Kidney (tissue), 14 donors: Measurements from ENCODE around the gene KRTAP4-6. TPM values are rescaled to one million over a fixed set of nuclear protein-coding genes. Genes with fewer than 3 reads are reported as not detected.
"Not testable (repeated sequence)": the region's sequence is repeated elsewhere in the genome, so short reads cannot be mapped to it uniquely, and the experiment has no call there.

ENCODE experiments used
- DNase-seq, 5 donors: peaks; one replicate each; pipeline ENCODE4 v3.0.0-alpha.2; 2013 to 2020
- FAIRE-seq: peaks from 2 replicates; lab custom pipeline; 2012; peaks lifted over from hg19 to GRCh38; lab: Jason Lieb, UNC
- H3K27ac ChIP-seq, 2 donors: one replicate each; pipeline ENCODE4 v1.7.0; 2013; ENCODE audit warnings: low read depth in 2 of 2, low read length in 2 of 2, inconsistent platforms in 1 of 2
- H3K27me3 ChIP-seq: one replicate; pipeline ENCODE4 v1.7.1; 2013; ENCODE audit warnings: low read length, inconsistent platforms; ENCODE audit not compliant: control insufficient read depth, insufficient read depth
- H3K36me3 ChIP-seq, 3 donors: one replicate each; pipeline versions ENCODE4 v1.7.0 to v1.7.1; 2013; ENCODE audit warnings: low read length in 3 of 3, control low read depth in 1 of 3, inconsistent platforms in 1 of 3; ENCODE audit not compliant: insufficient read depth in 3 of 3, control insufficient read depth in 2 of 3
- H3K4me1 ChIP-seq, 3 donors: one replicate each; pipeline versions ENCODE4 v1.7.0 to v1.7.1; 2013; ENCODE audit warnings: low read length in 3 of 3, inconsistent platforms in 1 of 3, low read depth in 1 of 3; ENCODE audit not compliant: control insufficient read depth in 2 of 3, insufficient read depth in 2 of 3
- H3K4me3 ChIP-seq, 3 donors: one replicate each; pipeline versions ENCODE4 v1.7.0 to v1.8.1; 2013; ENCODE audit warnings: low read length in 3 of 3, control low read depth in 1 of 3, inconsistent platforms in 1 of 3
- H3K9ac ChIP-seq, 3 donors: one replicate each; pipeline versions ENCODE4 v1.7.0 to v1.7.1; 2013; ENCODE audit warnings: low read length in 3 of 3, control low read depth in 1 of 3, inconsistent platforms in 1 of 3
- H3K9me3 ChIP-seq, 3 donors: one replicate each; pipeline versions ENCODE4 v1.7.0 to v1.7.1; 2013; ENCODE audit warnings: low read length in 3 of 3, control low read depth in 1 of 3, inconsistent platforms in 1 of 3; ENCODE audit not compliant: control insufficient read depth in 2 of 3, insufficient read depth in 1 of 3
- CTCF ChIP-seq: IDR thresholded peaks from 3 replicates; pipeline ENCODE4 v1.5.1; 2012; ENCODE audit warnings: mild to moderate bottlenecking, moderate library complexity, borderline replicate concordance; ENCODE audit not compliant: insufficient read depth; ENCODE audit errors: extremely low read depth
- intact Hi-C: fragments of 100-400 bp; cut with DNase I; formaldehyde crosslinking; loops from one replicate; pipeline ENCODE4 v1.11.1; 2022
- polyA plus RNA-seq: library from polyadenylated mRNA; stranded (reverse); fragments of 350-450 nt; fragmentation: Illumina TruSeq; extraction: RNeasy Lipid Tissue Mini Kit (QIAGEN cat#74804); gene quantifications from one replicate; pipeline ENCODE4 v1.2.3, GENCODE V29; 2014; ENCODE audit warnings: low read depth, low replicate concordance; ENCODE audit not compliant: insufficient read depth
- total RNA-seq: library from RNA; stranded (reverse); fragmentation: NEBNext Ultra II Directional; extraction: Animal tissue kit (Norgen Biotek cat#: 25700); gene quantifications from one replicate; pipeline ENCODE4 v1.2.1, GENCODE V29; 2021
- donor health status: control.
- donor health status: control.
- donor health status: control.
- donor health status: control.
- donor health status: control.
- donor health status: DM: yes; HTN: yes; CAD: no.
- donor health status: Normal renal cell carcinoma (clear cell type).

KRTAP4-6 gene
- total and polyA plus RNA-seq, 2 donors from 2014 or later, result not detected

DNA sequence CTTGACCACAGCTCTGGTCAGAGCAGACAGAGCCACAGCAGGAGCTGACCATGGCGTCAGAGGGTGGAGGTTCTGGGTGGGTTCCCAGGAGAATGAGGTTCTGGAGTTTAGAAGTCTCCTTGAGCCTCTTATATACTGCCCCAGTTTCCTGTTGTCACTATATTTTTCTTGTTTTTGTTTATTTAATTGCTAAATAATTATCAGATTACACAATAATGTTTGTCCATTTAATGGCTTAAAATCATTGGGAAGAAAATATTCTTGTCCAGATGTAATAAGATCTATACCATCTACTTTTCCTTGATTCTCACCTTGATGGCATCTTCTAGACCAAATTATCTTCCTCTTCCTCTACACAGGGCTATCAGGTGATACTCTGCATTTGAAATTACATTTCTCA is 27.8 kb upstream of the KRTAP4-6 start, which contains the start of gene KRTAP4-3:
Gene KRTAP4-3, minus strand, starts transcription at position 101 of the 400 bp plus-strand sequence. Its CDS starts 49 bp downstream, at position 52.
- Histone ChIP-seq H3K4me1 (no peaks in the 10 kb centered on the region), H3K9me3 (no peaks in the 10 kb centered on the region), H3K36me3 (no peaks in the 10 kb centered on the region), H3K27me3 (no peaks in the 10 kb centered on the region), H3K27ac (no peak within 1 kb of the TSS), H3K4me3 (no peak within 1 kb of the TSS), H3K9ac (no peak within 1 kb of the TSS)
- DNase-seq (no peak), FAIRE-seq (no peak)
- no peak for TF ChIP-seq CTCF
- intact Hi-C loops, result no loop called here

DNA sequence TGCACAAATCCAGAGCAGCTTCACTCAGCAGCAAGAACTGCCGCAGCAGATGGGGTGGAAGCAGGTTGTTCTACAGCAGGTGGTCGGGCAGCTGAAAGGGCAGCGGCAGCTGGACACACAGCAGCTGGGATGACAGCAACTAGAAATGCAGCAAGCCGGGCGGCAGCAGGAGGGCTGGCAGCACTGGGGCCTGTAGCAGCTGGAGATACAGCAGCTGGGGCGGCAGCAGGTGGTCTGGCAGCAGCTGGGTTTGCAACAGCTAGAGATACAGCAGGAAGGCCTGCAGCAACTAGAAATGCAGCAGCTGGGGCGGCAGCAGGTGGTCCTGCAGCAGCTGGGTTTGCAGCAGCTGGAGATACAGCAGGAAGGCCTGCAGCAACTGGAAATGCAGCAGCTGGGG is 27.2 kb upstream of the KRTAP4-6 start:
- intact Hi-C loops, result no loop called here
- H3K4me1 ChIP-seq, result no peaks in the 10 kb centered on the region
- H3K27ac ChIP-seq, result no peak overlapping the region
- H3K36me3 ChIP-seq, result no peaks in the 10 kb centered on the region
- H3K9ac ChIP-seq, result no peak overlapping the region
- no peak for TF ChIP-seq CTCF
- H3K4me3 ChIP-seq, result no peak overlapping the region
- DNase-seq (peak in 1 of 5 donors; percentile 52), FAIRE-seq (no peak)
- H3K9me3 ChIP-seq, result no peaks in the 10 kb centered on the region
- no peaks in the 10 kb centered on the region for H3K27me3 ChIP-seq

DNA sequence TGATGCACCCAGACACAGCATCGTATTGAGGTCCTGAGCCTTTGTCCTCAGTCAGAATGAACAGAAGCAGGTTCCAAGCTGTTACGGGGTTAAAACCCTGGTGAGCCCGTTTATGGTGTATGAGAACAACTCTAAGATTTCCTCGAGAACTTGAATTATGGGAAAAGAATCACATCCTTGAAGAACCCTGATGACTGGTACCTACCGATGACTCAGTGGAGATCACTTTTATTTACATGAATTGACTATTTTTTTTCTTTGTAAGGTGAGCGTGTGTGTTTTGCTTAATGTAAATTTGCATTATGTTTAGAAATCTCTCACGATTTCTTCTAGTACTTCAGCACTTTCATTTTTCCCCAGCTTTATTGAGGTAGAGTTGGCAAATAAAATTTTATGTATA is 23.5 kb upstream of the KRTAP4-6 start:
- H3K9ac ChIP-seq, result no peak overlapping the region
- DNase-seq, result no peak
- TF ChIP-seq CTCF, result no peak
- H3K4me1 ChIP-seq, result no peaks in the 10 kb centered on the region
- no peaks in the 10 kb centered on the region for H3K36me3 ChIP-seq
- no peak overlapping the region for H3K4me3 ChIP-seq
- H3K27me3 ChIP-seq, result no peaks in the 10 kb centered on the region
- no peaks in the 10 kb centered on the region for H3K9me3 ChIP-seq
- FAIRE-seq, result no peak
- intact Hi-C loops, result no loop called here
- no peak overlapping the region for H3K27ac ChIP-seq

DNA sequence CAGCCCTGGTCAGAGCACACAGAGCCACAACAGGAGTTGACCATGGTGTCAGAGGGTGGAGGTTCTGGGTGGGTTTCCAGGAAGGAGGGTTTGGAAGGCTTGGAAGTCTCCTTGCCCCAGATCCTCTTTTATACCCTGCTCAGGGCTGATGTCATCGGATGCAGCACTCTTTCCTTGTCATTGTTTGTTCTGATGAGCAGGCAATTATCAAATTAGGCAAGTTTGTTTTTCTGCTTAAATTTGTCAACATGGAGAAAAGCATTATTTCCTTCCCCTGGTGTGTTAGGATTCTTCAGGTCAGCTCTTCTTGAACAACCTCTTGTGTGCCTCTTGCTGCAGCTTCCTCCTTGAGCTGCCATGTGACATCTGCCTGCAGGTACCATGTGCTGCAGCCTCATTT is 20.3 kb upstream of the KRTAP4-6 start, which contains the start of gene KRTAP4-4:
Gene KRTAP4-4, minus strand, starts transcription at position 101 of the 400 bp plus-strand sequence. Its CDS starts 57 bp downstream, at position 44.
- Histone ChIP-seq H3K9me3 (no peaks in the 10 kb centered on the region), H3K27ac (no peak within 1 kb of the TSS), H3K9ac (no peak within 1 kb of the TSS), H3K27me3 (no peaks in the 10 kb centered on the region), H3K4me1 (no peaks in the 10 kb centered on the region), H3K4me3 (no peak within 1 kb of the TSS), H3K36me3 (no peaks in the 10 kb centered on the region)
- no peak for FAIRE-seq
- intact Hi-C loops, result no loop called here
- DNase-seq, result no peak
- TF ChIP-seq CTCF, result no peak

GRCh38 chr17:41160190-41160589 is 19.8 kb upstream of the KRTAP4-6 start:
- H3K4me1 ChIP-seq, H3K36me3 ChIP-seq, H3K4me3 ChIP-seq, H3K9ac ChIP-seq, H3K27me3 ChIP-seq, intact Hi-C loops, H3K9me3 ChIP-seq, FAIRE-seq, H3K27ac ChIP-seq: not testable (repeated sequence)
- DNase-seq, result peak in 1 of 5 donors; percentile 35
